GM19035 (cell line): ENCODE data around the gene ALDH4A1.
"Not testable (repeated sequence)": the region's sequence is repeated elsewhere in the genome, so short reads cannot be mapped to it uniquely, and the experiment has no call there.

ENCODE experiments used
- ATAC-seq: cut with Tn5 transposase; IDR thresholded peaks from one replicate; pipeline ENCODE4 v1.9.1; 2021; ENCODE audit not compliant: unreplicated experiment

The ALDH4A1 gene

DNA sequence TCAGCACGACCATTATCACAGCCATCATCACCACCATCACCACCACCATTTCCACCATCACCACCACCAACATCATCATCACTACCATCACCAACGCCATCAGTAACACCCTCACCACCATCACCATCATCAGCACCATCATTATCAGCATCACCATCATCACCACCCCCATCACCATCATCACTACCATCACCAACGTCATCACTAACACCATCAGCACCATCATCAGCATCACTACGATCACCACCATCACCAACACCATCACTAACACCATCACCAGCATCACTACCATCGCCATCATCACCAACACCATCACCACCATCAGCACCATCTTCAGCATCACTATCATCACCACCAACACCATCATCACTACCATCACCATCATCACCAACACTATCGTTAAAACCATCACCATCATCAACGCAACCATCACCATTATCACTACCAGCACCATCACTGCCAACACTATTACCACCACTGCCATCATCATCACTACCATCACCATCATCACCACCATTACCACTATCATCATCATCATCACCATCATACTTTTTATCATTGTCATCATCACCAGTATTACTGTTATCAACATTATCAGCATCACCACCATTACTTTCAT lies 44.2 kb downstream of the ALDH4A1 start:
- ATAC-seq = no peak

DNA sequence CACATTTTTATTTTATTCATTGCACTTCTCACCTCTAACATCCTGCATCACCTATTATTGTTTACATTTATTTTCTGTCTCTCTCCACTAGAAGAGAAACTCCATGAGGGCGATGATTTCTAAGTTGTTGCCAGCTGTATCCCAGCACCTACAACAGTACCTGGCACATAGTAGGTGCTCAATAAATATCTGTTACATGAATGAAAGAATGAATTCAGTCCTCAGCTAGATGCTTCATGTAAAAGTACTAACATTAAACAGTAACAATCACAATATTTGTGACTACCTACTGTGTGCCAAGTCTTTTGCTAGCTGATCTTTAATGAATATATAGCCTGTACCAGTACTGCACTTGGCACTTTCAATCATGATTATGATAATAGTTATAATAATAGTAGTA lies 45.9 kb downstream of the ALDH4A1 start:
- no peak for ATAC-seq

DNA sequence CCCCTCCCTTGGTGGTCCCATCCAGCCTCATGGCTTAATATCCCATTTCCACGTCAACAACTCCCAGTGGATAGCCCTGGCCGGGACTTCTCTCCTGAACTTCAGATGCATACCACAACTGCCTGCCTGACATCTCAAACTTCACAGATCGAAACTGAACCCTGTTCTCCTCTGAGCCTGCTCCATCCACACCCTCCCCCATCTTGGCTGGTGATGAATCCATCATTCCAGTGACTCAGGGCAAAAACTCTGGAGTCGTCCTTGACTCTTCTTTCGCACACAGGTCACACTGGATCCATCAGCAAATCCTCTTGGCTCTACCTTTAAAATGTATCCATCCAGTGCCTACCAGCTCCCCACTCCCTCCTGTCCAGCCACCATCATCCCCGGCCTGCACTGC lies 46.8 kb downstream of the ALDH4A1 start:
- ATAC-seq = no peak

- ATAC-seq = no peak
These were observed 47.9 kb downstream of the ALDH4A1 start for GRCh38 chr1:18854331-18855025.

DNA sequence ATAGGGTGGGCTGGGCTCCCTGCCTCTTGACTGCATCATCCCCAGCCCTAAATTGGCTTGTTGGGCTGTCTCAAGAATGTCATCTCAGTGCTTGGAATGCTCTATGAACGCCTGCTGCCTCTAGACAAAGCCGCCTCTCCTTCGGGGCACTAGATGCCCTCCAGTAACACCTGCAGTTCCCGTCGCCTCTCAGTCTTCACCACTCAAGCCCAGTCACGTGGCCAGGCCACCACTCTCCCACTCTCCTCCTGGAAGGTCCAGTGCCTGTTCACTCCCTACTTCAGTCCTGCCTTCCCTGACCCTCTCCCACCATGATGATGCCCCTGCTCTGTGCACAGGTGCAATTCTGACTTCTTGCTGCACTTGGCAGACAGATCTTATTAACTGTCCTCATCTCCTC lies 49.9 kb downstream of the ALDH4A1 start:
- ATAC-seq = no peak

GRCh38 chr1:18849261-18849711 lies 53.1 kb downstream of the ALDH4A1 start:
- ATAC-seq = no peak

DNA sequence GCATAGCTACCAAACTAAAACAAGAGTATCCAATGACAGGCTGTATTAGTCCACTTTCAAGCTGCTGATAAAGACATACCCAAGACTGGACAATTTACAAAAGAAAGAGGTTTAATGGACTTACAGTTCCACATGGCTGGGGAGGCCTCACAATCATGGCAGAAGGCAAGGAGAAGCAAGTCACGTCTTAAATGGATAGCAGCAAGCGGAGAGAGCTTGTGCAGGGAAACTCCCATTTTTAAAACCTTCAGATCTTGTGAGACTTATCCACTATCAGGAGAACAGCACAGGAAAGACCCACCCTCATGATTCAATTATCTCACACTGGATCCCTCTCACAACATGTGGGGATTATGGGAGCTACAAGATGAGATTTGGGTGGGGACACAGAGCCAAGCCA lies 54.6 kb downstream of the ALDH4A1 start:
- ATAC-seq = not testable (repeated sequence)

- ATAC-seq = no peak
These were observed 62.2 kb downstream of the ALDH4A1 start for GRCh38 chr1:18840145-18840544.

GRCh38 chr1:18836654-18837053 lies 65.7 kb downstream of the ALDH4A1 start:
- ATAC-seq = no peak

DNA sequence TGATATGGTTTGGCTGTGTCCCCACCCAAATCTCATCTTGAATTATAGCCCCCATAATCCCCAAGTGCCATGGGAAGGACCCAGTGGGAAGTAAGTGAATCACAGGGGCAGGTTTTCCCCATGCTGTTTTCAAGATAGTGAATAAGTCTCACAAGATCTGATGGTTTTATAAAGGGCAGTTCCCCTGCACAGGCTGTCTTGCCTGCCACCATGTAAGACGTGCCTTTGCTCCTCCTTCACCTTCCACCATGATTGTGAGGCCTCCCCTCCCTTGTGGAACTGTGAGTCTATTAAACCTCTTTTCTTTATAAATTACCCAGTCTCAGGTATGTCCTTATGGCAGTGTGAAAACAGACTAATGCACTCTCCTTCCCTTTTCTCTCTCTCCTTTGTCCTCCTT lies 70.0 kb downstream of the ALDH4A1 start:
- ATAC-seq = not testable (repeated sequence)

GRCh38 chr1:18831656-18832055 lies 70.7 kb downstream of the ALDH4A1 start:
- ATAC-seq = no peak

DNA sequence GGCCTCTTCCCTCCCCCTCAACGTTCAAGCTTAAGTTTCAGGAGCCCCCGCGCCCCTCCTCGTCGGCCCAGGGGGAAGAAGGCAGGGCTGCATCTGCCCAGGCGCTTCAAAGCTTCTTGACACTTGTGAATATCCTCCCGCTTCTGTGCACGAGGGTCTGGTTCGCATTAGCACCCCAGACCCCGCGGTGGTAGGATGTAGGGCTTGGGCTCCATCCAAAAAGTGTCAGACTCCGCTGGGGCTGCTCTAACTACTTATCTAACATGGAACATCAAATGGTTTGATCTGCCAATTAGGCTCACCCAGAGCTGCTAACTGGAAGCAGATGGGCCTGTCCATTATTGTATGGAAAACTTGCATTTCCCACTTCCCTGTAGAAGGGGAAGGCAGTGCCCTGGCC lies 71.8 kb downstream of the ALDH4A1 start:
- ATAC-seq = no peak

- ATAC-seq = no peak
These were observed 72.7 kb downstream of the ALDH4A1 start for GRCh38 chr1:18829671-18830070.

GRCh38 chr1:18828224-18828623 lies 74.1 kb downstream of the ALDH4A1 start:
- ATAC-seq = no peak

- no peak for ATAC-seq
These were observed 78.9 kb downstream of the ALDH4A1 start for GRCh38 chr1:18823438-18823837.
